T-cell (primary cell): Measurements from ENCODE around the gene CAP2. TPM values are rescaled to one million over a fixed set of nuclear protein-coding genes. Genes with fewer than 3 reads are reported as not detected.
"Not testable (repeated sequence)": the region's sequence is repeated elsewhere in the genome, so short reads cannot be mapped to it uniquely, and the experiment has no call there.

ENCODE experiments used
- ATAC-seq, 4 experiments: fragments of 200-7000 bp in 3 of 4; fragments of 150-1000 bp in 1 of 4; cut with Tn5 transposase; replicated peaks in 1 of 4; 1 replicate in 3 of 4; 2 replicates in 1 of 4; pipeline ENCODE4 v1.10.0; 2021; ENCODE audit warnings: moderate library complexity in 3 of 4, mild to moderate bottlenecking in 2 of 4, moderate number of reproducible peaks in 1 of 4
- CTCF ChIA-PET, 2 donors: fragments of 300-600 bp; sonication (Branson Sonifier 250); formaldehyde crosslinking; loops; one replicate each; lab custom pipeline; 2022; ENCODE audit warnings: antibody characterized with exemption in 2 of 2; lab: Charles Lee
- POLR2A ChIA-PET, 2 donors: fragments of 300-600 bp; sonication (Branson Sonifier 250); formaldehyde crosslinking; loops; one replicate each; lab custom pipeline; 2022; ENCODE audit warnings: antibody characterized with exemption in 2 of 2; lab: Charles Lee
- DNase-seq, 35 experiments: peaks; one replicate each; pipeline versions ENCODE4 v3.0.0 to v3.0.0-alpha.2; 2013 to 2023
- H3K27ac ChIP-seq: one replicate; pipeline ENCODE4 v1.5.1; 2013; ENCODE audit warnings: low read length
- H3K27me3 ChIP-seq, 2 experiments: replicated peaks in 1 of 2; 1 replicate in 1 of 2; 2 replicates in 1 of 2; pipeline versions ENCODE4 v1.6.1 to v1.7.0; 2013; ENCODE audit warnings: low read length in 1 of 2, mixed read lengths in 1 of 2; ENCODE audit not compliant: control insufficient read depth in 2 of 2, insufficient read depth in 2 of 2; ENCODE audit errors: extremely low read depth in 1 of 2
- H3K36me3 ChIP-seq, 2 donors: 1 replicate in 1 of 2; 2 replicates in 1 of 2; pipeline versions ENCODE4 v1.6.1 to v1.7.0; 2013; ENCODE audit warnings: low read length in 1 of 2; ENCODE audit not compliant: control insufficient read depth in 2 of 2, insufficient read depth in 1 of 2; ENCODE audit errors: extremely low read depth in 1 of 2
- H3K4me1 ChIP-seq, 2 experiments: 1 replicate in 1 of 2; 2 replicates in 1 of 2; pipeline versions ENCODE4 v1.6.1 to v1.7.0; 2013; ENCODE audit warnings: low read length in 2 of 2, mixed read lengths in 1 of 2; ENCODE audit not compliant: insufficient read depth in 2 of 2, control insufficient read depth in 1 of 2; ENCODE audit errors: extremely low read depth in 1 of 2
- H3K4me3 ChIP-seq, 2 donors: 1 replicate in 1 of 2; 2 replicates in 1 of 2; pipeline versions ENCODE4 v1.5.1 to v1.7.0; 2013; ENCODE audit warnings: mild to moderate bottlenecking in 2 of 2, low read length in 1 of 2, moderate library complexity in 1 of 2; ENCODE audit not compliant: control insufficient read depth in 1 of 2; ENCODE audit errors: extremely low read depth in 1 of 2
- H3K9me3 ChIP-seq: 2 replicates; pipeline ENCODE4 v1.7.0; 2013
- H3K27ac Mint-ChIP-seq, 2 donors: one replicate each; pipeline ENCODE4 v1.8.0; 2020 to 2021; ENCODE audit warnings: mild to moderate bottlenecking in 2 of 2, mixed read lengths in 2 of 2
- H3K27me3 Mint-ChIP-seq, 2 donors: one replicate each; pipeline ENCODE4 v1.8.0; 2021 to 2022; ENCODE audit warnings: mixed read lengths in 2 of 2
- H3K36me3 Mint-ChIP-seq: one replicate; pipeline ENCODE4 v1.8.0; 2021; ENCODE audit warnings: mixed read lengths
- H3K4me1 Mint-ChIP-seq, 3 donors: one replicate each; pipeline ENCODE4 v1.8.0; 2020 to 2022; ENCODE audit warnings: mixed read lengths in 3 of 3, mild to moderate bottlenecking in 1 of 3
- H3K4me3 Mint-ChIP-seq, 3 donors: one replicate each; pipeline ENCODE4 v1.8.0; 2020 to 2022; ENCODE audit warnings: mild to moderate bottlenecking in 3 of 3, mixed read lengths in 3 of 3, moderate library complexity in 3 of 3
- H3K9me3 Mint-ChIP-seq, 3 donors: one replicate each; pipeline ENCODE4 v1.8.0; 2020 to 2022; ENCODE audit warnings: mixed read lengths in 3 of 3
- WGBS: methylation state at CpG from one replicate; pipeline ENCODE4 v1.1.5; 2013; ENCODE audit warnings: missing lambda C conversion rate; ENCODE audit not compliant: insufficient coverage; 5-methylcytosine and 5-hydroxymethylcytosine counted together
- total RNA-seq, 35 experiments: library from RNA in 6 of 35; stranded (reverse) in 6 of 35; fragments of 120-200 nt in 1 of 35; gene quantifications; one replicate each; pipeline versions ENCODE4 v1.2.1 to v1.2.4 and lab custom pipeline; 2013 to 2026

CAP2 gene
- total RNA-seq, 5 donors from 2014 or later (not counting 1 experiment from before 2014, with no cell fraction given), result 0.20 TPM; not detected in 4

DNA sequence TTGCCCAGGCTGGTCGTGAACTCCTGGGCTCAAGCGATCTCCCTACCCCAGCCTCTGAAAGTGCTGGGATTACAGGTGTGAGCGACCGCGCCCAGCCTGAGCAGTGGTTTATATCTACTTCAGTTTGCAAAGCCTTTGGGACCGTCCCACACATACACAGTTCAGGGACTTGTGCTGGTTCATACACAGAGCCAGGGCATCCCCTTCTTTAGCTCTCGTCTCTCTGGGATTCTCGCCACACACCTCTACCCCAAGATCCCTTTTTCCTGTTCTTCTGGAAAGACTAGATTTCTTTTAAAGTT lies 12.5 kb downstream of the CAP2 start:
- H3K36me3 Mint-ChIP-seq, result no peaks in the 10 kb centered on the region
- DNase-seq (no peak), ATAC-seq (no peak)
- no peaks in the 10 kb centered on the region for H3K9me3 ChIP-seq
- peaks cover 0 to 11% (median 6%) of the 10 kb centered on the region in 3 donors for H3K9me3 Mint-ChIP-seq
- H3K27ac Mint-ChIP-seq, result no peak overlapping the region
- no peak overlapping the region for H3K27ac ChIP-seq
- no peaks in the 10 kb centered on the region for H3K4me1 Mint-ChIP-seq
- WGBS, result 86% methylated on average over 6 of the region's 8 CpGs
- no peak overlapping the region for H3K4me3 ChIP-seq
- H3K27me3 Mint-ChIP-seq, result peaks cover 0 to 10% of the 10 kb centered on the region in 2 donors
- ChIA-PET CTCF (no interaction called here), POLR2A (interaction anchor here in 1 of 2 donors (0.5 kb wide), 1 partner anchor 1700 kb away, joined by 3 read pairs; no protein-coding TSS in a partner anchor)
- no peak overlapping the region for H3K4me3 Mint-ChIP-seq
- no peaks in the 10 kb centered on the region for H3K27me3 ChIP-seq
- no peaks in the 10 kb centered on the region for H3K4me1 ChIP-seq
- H3K36me3 ChIP-seq, result no peaks in the 10 kb centered on the region

DNA sequence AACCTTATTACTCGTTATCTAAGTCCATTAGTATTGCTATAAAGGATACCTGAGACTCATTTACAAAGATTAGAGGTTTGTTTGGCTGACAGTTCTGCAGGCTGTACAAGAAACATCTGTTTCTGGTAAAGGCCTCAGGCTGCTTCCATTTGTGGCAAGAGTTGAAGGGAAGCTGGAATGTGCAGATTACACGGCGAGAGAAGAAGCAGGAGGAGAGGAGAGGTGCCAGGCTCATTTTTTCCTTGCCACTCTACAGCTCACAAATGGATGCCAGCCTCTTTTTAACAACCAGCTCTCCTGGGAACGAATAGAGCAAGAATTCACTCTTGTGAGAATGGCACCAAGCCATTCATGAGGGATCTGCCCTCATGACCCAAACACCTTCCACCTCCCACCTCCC lies 14.7 kb downstream of the CAP2 start:
- CTCF ChIA-PET, result no interaction called here
- no peak overlapping the region for H3K27ac ChIP-seq

DNA sequence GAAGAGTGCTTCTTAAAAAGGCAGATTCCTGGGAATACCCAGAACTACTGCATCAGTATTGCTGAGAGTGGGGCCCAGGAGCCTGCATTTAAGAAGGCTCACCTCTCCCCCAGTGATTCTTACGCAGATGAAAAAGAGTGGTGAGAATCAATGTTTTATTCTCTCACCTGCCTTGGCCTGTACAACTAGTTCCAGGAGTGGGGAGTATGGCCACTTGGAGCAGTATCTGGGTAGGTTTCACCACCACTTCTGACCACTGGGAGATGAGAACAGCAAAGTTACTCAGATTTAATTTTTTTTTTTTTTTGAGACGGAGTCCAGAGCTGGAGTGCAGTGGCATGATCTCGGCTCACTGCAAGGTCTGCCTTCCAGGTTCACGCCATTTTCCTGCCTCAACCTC lies 16.9 kb downstream of the CAP2 start:
- H3K9me3 ChIP-seq, result no peaks in the 10 kb centered on the region
- ATAC-seq (no peak), DNase-seq (no peak)
- 100% methylated on average over 2 of the region's 4 CpGs for WGBS
- Mint-ChIP-seq H3K36me3 (no peaks in the 10 kb centered on the region), H3K27me3 (peaks cover 4 to 13% of the 10 kb centered on the region in 2 donors), H3K4me3 (no peak overlapping the region), H3K4me1 (no peaks in the 10 kb centered on the region), H3K27ac (no peak overlapping the region), H3K9me3 (peaks cover 0 to 15% (median 6%) of the 10 kb centered on the region in 3 donors)
- no peak overlapping the region for H3K4me3 ChIP-seq
- ChIA-PET POLR2A (no interaction called here), CTCF (no interaction called here)
- H3K4me1 ChIP-seq, result no peaks in the 10 kb centered on the region
- peaks cover 0 to 2% of the 10 kb centered on the region in 2 experiments for H3K27me3 ChIP-seq
- H3K27ac ChIP-seq, result no peak overlapping the region
- no peaks in the 10 kb centered on the region for H3K36me3 ChIP-seq

More for the DNA sequence above, 14.7 kb downstream of the CAP2 start:
- no peak for DNase-seq
- no peaks in the 10 kb centered on the region for H3K4me1 ChIP-seq
- H3K27me3 ChIP-seq, result peaks cover 0 to 2% of the 10 kb centered on the region in 2 experiments
- no peaks in the 10 kb centered on the region for H3K36me3 ChIP-seq
- no peak overlapping the region for H3K4me3 ChIP-seq
- WGBS, result 78% methylated on average over 1 of the region's 4 CpGs
- Mint-ChIP-seq H3K36me3 (no peaks in the 10 kb centered on the region), H3K9me3 (peaks cover 0 to 15% (median 6%) of the 10 kb centered on the region in 3 donors), H3K4me3 (no peak overlapping the region), H3K4me1 (no peaks in the 10 kb centered on the region), H3K27me3 (peaks cover 2 to 12% of the 10 kb centered on the region in 2 donors), H3K27ac (no peak overlapping the region)
- no peak for ATAC-seq
- H3K9me3 ChIP-seq, result no peaks in the 10 kb centered on the region
- POLR2A ChIA-PET, result no interaction called here

DNA sequence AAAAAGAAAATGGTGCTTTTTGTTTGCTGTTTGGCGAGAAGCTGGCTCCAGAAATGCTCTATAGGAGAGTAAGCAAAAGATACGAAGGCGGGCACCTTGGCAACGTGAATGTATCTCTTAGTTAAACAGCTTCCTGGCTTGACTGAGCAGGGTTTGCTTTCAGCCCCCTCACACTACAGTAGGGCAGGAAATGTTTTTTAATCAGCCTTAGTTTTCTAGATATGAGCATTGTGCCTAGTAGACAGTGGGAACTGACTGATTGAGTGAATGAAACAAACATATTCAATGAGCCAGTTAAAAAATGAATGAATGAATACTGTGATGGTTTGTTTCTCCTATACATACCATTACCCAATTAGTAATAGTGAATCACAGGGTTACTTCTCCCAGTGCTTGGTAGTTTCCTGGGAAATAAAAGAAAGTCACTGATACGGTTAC lies 19.9 kb downstream of the CAP2 start:
- ATAC-seq (no peak), DNase-seq (no peak)
- no peaks in the 10 kb centered on the region for H3K4me1 Mint-ChIP-seq
- 83% methylated on average over 2 of the region's 5 CpGs for WGBS
- H3K4me3 Mint-ChIP-seq, result no peak overlapping the region
- no peaks in the 10 kb centered on the region for H3K9me3 ChIP-seq
- H3K4me1 ChIP-seq, result no peaks in the 10 kb centered on the region
- H3K9me3 Mint-ChIP-seq, result peaks cover 0 to 12% (median 2%) of the 10 kb centered on the region in 3 donors
- no peak overlapping the region for H3K27ac Mint-ChIP-seq
- peaks cover 10 to 28% of the 10 kb centered on the region in 2 donors for H3K27me3 Mint-ChIP-seq
- H3K36me3 ChIP-seq, result no peaks in the 10 kb centered on the region
- H3K27ac ChIP-seq, result no peak overlapping the region
- H3K27me3 ChIP-seq, result peaks cover 0 to 5% of the 10 kb centered on the region in 2 experiments
- ChIA-PET POLR2A (no interaction called here), CTCF (no interaction called here)
- no peak overlapping the region for H3K4me3 ChIP-seq
- no peaks in the 10 kb centered on the region for H3K36me3 Mint-ChIP-seq

DNA sequence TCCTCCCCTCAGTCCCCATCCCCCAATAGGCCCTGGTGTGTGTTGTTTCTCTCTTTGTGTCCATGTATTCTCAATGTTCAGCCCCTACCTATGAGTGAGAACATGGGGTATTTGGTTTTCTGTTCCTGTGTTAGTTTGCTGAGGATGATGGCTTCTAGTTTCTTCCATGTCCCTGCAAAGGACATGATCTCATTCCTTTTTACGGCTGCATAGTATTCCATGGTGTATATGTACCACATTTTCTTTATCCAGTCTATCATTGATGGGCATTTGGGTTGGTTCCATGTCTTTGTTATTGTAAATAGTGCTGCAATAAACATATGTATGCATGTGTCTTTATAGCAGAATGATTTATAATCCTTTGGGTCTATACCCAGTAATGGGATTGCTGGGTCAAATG lies 21.0 kb downstream of the CAP2 start:
- H3K36me3 Mint-ChIP-seq, H3K4me1 Mint-ChIP-seq, H3K9me3 ChIP-seq, H3K27ac Mint-ChIP-seq, DNase-seq, H3K36me3 ChIP-seq, CTCF ChIA-PET, ATAC-seq, POLR2A ChIA-PET, H3K4me1 ChIP-seq, H3K27ac ChIP-seq, H3K27me3 ChIP-seq, H3K4me3 Mint-ChIP-seq, H3K4me3 ChIP-seq: not testable (repeated sequence)
- WGBS, result no CpG with 5 or more reads among the region's 1 CpG
- peaks cover 0 to 12% (median 2%) of the 10 kb centered on the region in 3 donors for H3K9me3 Mint-ChIP-seq
- peaks cover 10 to 28% of the 10 kb centered on the region in 2 donors for H3K27me3 Mint-ChIP-seq

DNA sequence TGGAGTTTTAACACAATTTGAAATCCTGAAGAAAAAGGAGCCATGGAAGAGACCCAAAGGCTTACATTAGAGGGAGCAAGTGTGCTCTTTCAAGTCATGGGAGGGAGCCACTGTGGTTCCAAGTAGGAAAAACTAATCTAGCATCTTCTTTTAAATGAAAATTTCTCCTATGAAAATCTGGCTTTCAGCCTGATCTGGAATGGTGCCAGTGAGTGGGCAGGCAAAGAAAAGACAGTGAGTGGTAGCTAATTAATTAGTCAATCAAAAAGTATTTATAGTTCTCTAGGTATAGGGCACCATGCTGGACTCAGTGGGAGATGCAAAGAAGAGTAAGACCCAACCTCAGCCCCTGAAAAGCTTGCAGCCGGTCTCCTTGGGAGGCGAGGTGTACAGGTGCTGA lies 21.9 kb downstream of the CAP2 start:
- H3K9me3 Mint-ChIP-seq, result peaks cover 0 to 5% (median under 1%) of the 10 kb centered on the region in 3 donors
- H3K9me3 ChIP-seq, result no peaks in the 10 kb centered on the region
- no peaks in the 10 kb centered on the region for H3K4me1 Mint-ChIP-seq
- no peaks in the 10 kb centered on the region for H3K4me1 ChIP-seq
- peaks cover 0 to 5% of the 10 kb centered on the region in 2 experiments for H3K27me3 ChIP-seq
- no peak overlapping the region for H3K27ac ChIP-seq
- H3K4me3 ChIP-seq, result no peak overlapping the region
- DNase-seq (no peak), ATAC-seq (no peak)
- H3K36me3 Mint-ChIP-seq, result no peaks in the 10 kb centered on the region
- 84% methylated on average over 2 of the region's 2 CpGs for WGBS
- H3K4me3 Mint-ChIP-seq, result no peak overlapping the region
- CTCF ChIA-PET, result no interaction called here
- peaks cover 10 to 24% of the 10 kb centered on the region in 2 donors for H3K27me3 Mint-ChIP-seq
- H3K27ac Mint-ChIP-seq, result no peak overlapping the region
- POLR2A ChIA-PET, result no interaction called here
- no peaks in the 10 kb centered on the region for H3K36me3 ChIP-seq

DNA sequence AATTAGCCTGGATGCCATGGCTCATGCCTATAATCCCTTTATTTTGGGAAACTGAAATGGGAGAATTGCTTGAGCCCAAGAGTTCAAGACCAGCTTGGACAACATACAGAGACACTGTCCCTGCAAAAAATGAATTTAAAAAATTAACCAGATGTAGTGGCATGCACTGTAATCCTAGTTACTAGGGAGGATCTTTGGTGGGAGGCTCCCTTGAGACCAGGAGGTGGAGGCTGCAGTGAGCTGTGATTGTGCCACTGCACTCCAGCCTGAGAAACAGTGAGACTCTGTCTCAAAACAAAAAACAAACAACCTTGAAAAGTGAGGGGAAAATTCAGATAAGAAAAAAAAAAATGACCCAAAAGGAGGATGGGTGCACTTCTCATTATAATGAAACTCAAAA lies 23.4 kb downstream of the CAP2 start:
- H3K4me3 Mint-ChIP-seq, result no peak overlapping the region
- Histone ChIP-seq H3K9me3 (no peaks in the 10 kb centered on the region), H3K36me3 (no peaks in the 10 kb centered on the region), H3K4me3 (no peak overlapping the region), H3K27me3 (peaks cover 0 to 8% of the 10 kb centered on the region in 2 experiments), H3K27ac (no peak overlapping the region), H3K4me1 (no peaks in the 10 kb centered on the region)
- H3K36me3 Mint-ChIP-seq, result no peaks in the 10 kb centered on the region
- H3K27ac Mint-ChIP-seq, result no peak overlapping the region
- CTCF ChIA-PET, result no interaction called here
- no peak for DNase-seq
- ATAC-seq, result no peak
- H3K9me3 Mint-ChIP-seq, result no peaks in the 10 kb centered on the region
- H3K27me3 Mint-ChIP-seq, result peaks cover 16 to 34% of the 10 kb centered on the region in 2 donors
- POLR2A ChIA-PET, result no interaction called here
- no peaks in the 10 kb centered on the region for H3K4me1 Mint-ChIP-seq
